Islet of Langerhans (tissue), 1 donor: ENCODE measurements around the gene MRTFA.

ENCODE experiments used
- FAIRE-seq: peaks from one replicate; lab custom pipeline; 2011; peaks lifted over from hg19 to GRCh38; lab: Jason Lieb, UNC

The MRTFA gene

DNA sequence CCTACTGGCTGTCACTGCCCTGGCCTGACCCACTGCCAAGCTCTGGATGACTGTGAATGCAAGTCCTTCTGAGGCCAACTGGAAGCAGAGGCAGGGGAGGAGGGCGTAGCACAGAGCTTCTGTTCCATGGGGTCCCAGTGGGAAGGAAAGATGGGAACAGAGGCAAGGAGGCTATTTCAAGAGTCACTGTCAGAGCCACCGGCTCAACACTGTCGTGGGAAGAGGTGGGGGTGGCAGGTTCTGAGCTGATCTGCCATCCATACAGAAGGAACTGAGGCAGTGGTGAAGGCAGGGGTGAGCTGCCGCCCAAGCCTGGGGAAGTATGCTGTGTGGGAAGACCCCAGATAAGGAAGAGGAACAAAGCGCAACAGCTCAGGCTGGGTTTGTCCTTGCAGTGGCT lies 211.4 kb downstream of the MRTFA start:
- no peak for FAIRE-seq

DNA sequence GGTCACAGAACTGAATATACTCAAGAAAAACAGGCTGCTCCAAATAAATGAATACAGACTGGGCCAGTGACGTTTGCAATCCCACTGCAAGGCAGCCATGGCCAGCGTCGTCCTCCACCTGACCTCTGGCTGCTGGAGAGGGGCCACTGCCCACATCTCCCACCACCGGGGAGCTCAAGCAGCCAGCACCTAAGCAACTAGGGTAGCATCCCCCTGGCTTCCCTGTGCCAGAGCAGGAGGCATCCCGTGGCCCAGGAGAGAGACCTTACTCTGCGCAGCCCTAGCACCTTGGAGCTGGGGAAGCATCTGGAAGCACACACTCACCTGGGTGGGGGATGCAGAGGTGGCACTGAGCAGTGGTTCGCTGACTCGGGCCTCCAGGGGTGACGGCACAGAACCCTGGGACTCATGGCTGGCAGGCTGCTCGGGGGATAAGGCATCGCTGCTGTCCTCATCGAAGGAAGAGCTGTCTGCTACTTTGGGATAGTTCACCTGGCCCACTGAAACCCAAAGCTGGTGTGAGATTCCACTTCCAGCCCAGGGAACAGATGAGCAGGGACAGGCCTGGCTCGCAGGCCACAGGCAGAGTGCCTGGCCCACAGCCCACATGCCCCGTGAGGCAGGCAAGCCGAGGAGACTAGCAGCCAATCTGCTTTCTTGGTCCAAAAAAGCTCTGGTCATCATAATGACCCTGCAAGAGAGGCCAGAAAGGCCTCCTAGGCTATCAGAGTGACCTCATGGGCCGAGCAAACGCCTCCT lies 212.5 kb downstream of the MRTFA start:
- FAIRE-seq = no peak

DNA sequence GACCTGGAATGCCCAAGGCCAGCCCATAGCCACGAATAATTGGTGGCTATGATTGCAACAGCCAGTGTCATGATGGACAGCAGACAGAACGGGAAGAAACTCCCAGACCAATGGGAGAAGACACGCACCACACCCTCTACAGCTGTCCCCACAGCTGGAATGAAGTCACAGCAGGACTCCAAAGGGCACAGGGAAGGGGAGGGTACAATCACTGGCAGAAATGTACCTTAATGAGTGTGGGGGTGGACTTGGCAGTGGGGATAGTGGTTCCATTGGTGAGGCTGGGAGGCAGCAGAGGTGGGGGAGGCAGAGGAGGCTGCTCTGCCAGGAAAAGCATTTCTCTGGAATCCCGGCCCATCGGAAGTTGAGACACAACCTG lies 213.2 kb downstream of the MRTFA start:
- FAIRE-seq = no peak

GRCh38 chr22:40422558-40423309 lies 213.8 kb downstream of the MRTFA start:
- FAIRE-seq = no peak

GRCh38 chr22:40421941-40422340 lies 214.6 kb downstream of the MRTFA start:
- FAIRE-seq = no peak

DNA sequence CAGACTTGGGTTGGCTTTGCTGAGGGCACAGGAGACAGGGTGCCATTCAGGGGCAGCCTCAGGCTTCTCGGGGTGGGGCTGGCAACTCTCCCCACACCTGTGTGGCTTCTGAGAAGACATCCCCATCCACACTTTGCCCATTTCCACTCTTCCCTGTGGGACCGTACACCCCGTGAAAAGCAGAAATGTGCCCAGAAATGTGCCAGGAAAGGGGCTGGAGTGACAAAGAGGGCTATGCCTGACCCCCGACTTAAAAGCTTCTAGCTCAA lies 215.5 kb downstream of the MRTFA start:
- FAIRE-seq = no peak

DNA sequence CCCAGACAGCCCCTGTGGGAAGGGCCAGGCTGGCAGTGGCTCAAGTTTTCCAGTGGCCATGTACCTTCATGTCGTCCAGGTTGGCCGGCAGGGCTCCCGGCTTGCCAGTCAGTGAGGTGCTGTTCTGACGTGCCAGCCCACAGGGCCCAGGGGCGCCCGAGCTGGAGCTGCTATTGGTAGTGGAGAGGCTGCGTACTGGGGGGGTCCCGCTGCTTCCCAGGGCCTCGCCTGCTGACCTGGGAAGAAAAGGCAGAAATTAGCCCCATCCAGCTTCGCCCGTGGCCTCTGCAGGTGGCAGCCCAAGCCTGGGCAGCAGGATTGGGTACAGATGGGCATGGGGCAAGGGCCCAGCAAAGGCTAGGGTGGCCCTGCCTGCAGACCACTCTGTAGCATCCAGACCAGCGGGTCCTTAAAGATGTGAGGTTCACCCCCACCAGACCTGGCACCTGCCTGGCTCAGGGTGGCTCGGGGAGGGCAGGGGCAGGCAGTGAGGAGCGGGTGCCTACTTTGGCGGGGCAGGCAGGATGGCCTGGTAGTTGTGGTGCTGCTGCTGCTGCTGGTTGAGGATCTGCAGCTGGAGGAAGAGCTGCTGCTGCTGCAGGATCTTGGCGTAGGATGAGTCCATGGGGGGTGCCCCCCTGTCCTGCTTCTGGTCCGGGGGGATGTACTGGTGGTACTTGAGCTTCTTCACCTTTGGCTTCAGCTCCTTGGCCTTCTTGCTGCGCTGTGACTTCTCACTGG lies 216.0 kb downstream of the MRTFA start:
- no peak for FAIRE-seq

GRCh38 chr22:40419718-40420117 lies 216.8 kb downstream of the MRTFA start:
- FAIRE-seq = no peak

DNA sequence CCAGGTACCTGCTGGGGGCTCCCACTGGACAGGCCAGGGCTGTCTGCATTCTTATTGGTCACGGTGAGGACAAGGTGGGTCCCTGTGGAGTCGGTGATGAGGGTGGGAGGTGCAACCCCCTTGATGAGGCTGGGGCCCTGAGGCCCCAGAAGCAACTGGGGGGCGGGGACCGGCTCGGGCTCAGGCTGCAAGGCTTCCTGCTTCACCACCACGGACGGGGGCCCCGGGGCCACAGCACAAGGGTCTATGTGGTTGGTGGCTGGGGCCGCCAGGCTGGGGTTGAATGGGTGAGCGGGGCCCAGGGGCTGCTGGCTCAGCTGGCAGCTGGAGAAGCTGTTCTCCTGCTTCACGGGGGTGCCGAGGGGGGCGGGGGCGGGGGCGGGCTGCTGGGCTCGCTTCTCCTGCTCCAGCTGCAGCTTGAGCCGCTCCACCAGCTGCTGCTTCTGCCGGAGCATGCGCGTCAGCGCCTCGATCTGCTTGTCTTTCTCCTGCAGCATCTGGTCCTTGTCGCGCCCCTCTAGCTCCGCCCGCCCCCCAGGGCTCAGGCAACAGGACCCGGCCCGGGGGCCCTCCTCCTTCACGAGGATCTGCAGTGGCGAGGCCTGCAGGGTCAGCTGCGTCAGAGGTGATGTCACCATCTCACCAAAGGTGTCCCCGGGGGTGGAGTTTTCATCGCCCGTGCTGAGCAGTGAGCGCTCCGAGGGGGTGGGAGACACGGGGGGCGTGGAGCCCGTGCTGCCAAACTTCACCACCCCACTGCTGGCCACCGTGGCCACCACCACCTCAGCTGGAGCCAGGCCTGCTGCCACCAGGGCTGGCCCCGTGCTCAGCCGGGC lies 217.9 kb downstream of the MRTFA start:
- FAIRE-seq = no peak

GRCh38 chr22:40417881-40418280 lies 218.6 kb downstream of the MRTFA start:
- no peak for FAIRE-seq

- FAIRE-seq = no peak
Measured at GRCh38 chr22:40417041-40417440, 219.5 kb downstream of the MRTFA start.

- FAIRE-seq = no peak
Measured at GRCh38 chr22:40416636-40417035, 219.9 kb downstream of the MRTFA start.

- no peak for FAIRE-seq
Measured at GRCh38 chr22:40416267-40416570, 220.3 kb downstream of the MRTFA start.

DNA sequence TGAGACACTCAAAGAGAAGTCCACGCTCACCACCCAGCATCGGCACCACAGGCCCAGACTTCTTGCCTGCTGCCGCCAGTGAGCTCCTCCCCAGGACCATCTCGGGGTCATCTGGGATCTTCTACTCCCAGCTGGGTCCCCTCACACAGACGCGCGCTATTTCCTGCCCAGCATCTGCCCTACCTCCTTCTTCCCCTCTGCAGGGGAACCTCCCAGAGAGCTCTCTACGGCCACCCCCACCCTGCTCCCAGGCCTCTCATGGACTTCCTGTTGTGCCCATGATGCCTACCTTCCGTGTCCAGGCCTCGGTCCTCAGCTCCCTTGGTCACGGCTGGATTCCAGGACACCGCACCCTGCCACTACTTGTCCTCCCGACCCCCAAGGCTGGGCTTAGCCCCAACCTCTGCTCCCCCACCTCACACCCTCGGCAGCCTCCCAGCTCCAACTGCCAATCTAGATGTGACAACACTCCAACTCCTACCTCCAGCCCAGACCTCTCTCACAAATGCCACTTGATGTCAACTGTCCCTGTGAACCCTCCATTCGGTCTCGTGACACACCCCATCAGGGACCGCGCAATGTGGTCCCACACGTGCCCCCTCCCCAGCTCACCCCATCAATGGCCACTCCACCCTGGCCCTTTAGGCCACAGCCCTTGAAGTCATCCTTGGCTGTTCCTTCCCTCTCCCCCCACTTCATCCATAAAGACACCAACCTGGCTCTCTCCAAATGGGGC lies 220.8 kb downstream of the MRTFA start:
- FAIRE-seq = no peak

GRCh38 chr22:40414838-40415505 lies 221.5 kb downstream of the MRTFA start:
- FAIRE-seq = no peak

- no peak for FAIRE-seq
Measured at GRCh38 chr22:40414311-40414710, 222.2 kb downstream of the MRTFA start.

GRCh38 chr22:40413873-40414272 lies 222.6 kb downstream of the MRTFA start:
- no peak for FAIRE-seq

GRCh38 chr22:40412441-40412840 lies 224.1 kb downstream of the MRTFA start:
- FAIRE-seq = no peak

DNA sequence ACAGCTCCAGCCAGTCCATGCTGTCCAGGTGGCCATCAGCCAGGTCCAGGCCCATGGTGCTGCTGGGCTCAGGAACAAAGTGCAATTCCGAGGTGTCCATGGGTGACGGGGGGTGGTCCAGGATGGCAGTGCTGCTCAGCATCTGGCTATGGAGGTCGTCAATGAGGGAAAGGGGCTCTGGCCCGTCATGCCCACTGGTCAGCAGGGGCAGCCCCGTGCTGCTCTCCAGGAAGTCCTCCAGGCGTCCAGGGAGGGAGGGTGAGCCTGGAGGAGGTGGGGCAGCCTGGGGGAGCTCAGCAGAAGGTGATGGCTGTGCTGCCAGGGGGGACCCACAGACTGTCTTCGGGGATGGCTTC lies 225.0 kb downstream of the MRTFA start:
- FAIRE-seq = no peak

DNA sequence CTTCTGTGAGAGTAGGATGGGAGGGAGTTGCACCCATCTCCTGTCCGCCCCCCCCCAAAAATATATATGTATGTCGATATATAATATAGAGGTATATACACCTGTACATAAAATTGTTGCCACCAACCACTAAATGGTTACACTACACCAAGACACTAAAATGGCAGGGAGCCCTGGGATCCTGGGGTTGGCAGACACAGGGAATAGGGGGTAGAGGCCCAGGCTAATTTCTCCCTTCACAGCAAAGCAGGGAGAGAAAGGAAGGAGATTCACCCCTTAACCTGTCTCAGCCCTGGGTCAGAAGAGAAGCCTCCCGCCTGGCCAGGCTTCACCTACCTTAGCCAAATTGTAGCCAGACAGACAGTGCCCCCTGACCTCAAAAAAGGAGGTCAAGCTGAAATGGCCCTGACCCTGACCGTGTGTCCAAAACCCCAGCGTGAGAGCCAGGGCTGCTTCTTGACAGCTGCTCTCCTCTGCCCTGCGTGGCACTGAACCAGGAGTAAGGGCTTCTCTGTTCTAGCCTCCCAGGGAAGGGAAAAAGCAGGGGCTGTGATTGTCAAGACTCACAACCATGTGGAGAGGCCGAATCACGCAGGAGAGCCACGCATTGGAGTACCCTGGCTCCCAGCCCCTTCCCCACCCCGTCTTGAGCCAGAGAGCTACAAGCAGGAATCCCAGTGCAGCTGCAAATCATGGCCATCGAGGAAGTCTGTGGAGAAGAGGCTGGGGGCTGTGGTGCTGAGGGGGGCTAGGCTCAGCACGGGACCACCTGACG lies 225.6 kb downstream of the MRTFA start:
- FAIRE-seq = no peak

- no peak for FAIRE-seq
Measured at GRCh38 chr22:40410272-40410671, 226.2 kb downstream of the MRTFA start.
